22Rv1 (cell line): Measurements from ENCODE around the gene SDK1.

Source experiments
- CTCF ChIP-seq: fragments of 450-650 bp; IDR thresholded peaks from 2 replicates; pipeline ENCODE4 v1.5.1; 2017; ENCODE audit warnings: mild to moderate bottlenecking
- ZFX ChIP-seq: fragments of 450-650 bp; IDR thresholded peaks from 2 replicates; pipeline ENCODE4 v1.6.1; 2017; ENCODE audit warnings: antibody characterized with exemption, borderline replicate concordance

GRCh38 chr7:4177001-4177400 is 875.9 kb downstream of the SDK1 start:
- TF ChIP-seq CTCF (no peak), ZFX (no peak)
